Neural cell (in vitro differentiated cells): ENCODE data around the gene GPR89A.
"Not testable (repeated sequence)": the region's sequence is repeated elsewhere in the genome, so short reads cannot be mapped to it uniquely, and the experiment has no call there.

Experiments
- EZH2 ChIP-seq: fragments of 200-600, 300-800 bp; shearing (Covaris generic), sonication (generic); IDR thresholded peaks from 2 replicates; pipeline ENCODE4 v1.6.1; 2014; ENCODE audit warnings: antibody characterized with exemption, low read length, borderline replicate concordance, mild to moderate bottlenecking; ENCODE audit not compliant: insufficient read depth, poor library complexity, severe bottlenecking
- TF ChIP-seq, protein P1 (sequence below): fragments of 450-650 bp; IDR thresholded peaks from 2 replicates; pipeline ENCODE4 v1.5.1; 2014; ENCODE audit warnings: antibody characterized with exemption, mild to moderate bottlenecking, moderate library complexity; ENCODE audit not compliant: poor library complexity, severe bottlenecking

GRCh38 chr1:145620073-145620472, 12.3 kb downstream of the GPR89A start:
- TF ChIP-seq, protein P1, sequence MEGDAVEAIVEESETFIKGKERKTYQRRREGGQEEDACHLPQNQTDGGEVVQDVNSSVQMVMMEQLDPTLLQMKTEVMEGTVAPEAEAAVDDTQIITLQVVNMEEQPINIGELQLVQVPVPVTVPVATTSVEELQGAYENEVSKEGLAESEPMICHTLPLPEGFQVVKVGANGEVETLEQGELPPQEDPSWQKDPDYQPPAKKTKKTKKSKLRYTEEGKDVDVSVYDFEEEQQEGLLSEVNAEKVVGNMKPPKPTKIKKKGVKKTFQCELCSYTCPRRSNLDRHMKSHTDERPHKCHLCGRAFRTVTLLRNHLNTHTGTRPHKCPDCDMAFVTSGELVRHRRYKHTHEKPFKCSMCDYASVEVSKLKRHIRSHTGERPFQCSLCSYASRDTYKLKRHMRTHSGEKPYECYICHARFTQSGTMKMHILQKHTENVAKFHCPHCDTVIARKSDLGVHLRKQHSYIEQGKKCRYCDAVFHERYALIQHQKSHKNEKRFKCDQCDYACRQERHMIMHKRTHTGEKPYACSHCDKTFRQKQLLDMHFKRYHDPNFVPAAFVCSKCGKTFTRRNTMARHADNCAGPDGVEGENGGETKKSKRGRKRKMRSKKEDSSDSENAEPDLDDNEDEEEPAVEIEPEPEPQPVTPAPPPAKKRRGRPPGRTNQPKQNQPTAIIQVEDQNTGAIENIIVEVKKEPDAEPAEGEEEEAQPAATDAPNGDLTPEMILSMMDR, result not testable (repeated sequence)
- not testable (repeated sequence) for TF ChIP-seq EZH2
